Central memory CD4-positive, alpha-beta T cell (primary cell): ENCODE data around the gene PRKRIP1.
"Not testable (repeated sequence)": the region's sequence is repeated elsewhere in the genome, so short reads cannot be mapped to it uniquely, and the experiment has no call there.

ENCODE experiments used
- DNase-seq: peaks from one replicate; pipeline ENCODE4 v3.0.0; 2022

The PRKRIP1 gene

DNA sequence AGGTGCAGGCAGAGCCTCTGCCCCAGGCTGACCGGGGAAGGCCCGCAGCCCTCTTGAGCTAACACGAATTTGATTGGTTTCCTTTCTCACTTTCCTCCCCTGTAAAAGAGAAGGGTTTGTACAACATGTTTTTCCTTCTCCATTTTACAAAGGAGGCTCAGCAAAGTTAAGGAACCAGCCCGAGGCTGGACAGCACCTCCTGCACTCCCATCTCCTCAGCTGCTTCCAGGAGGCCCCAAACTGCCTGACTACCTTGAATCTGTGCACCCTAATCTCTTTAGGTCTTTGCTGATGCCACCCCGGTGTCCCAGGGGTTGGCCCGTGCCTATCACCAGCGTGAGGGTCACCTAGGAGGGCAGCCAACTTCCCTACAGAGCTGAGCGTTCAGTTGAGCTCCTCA, 64.3 kb downstream of the PRKRIP1 start:
- DNase-seq: no peak

DNA sequence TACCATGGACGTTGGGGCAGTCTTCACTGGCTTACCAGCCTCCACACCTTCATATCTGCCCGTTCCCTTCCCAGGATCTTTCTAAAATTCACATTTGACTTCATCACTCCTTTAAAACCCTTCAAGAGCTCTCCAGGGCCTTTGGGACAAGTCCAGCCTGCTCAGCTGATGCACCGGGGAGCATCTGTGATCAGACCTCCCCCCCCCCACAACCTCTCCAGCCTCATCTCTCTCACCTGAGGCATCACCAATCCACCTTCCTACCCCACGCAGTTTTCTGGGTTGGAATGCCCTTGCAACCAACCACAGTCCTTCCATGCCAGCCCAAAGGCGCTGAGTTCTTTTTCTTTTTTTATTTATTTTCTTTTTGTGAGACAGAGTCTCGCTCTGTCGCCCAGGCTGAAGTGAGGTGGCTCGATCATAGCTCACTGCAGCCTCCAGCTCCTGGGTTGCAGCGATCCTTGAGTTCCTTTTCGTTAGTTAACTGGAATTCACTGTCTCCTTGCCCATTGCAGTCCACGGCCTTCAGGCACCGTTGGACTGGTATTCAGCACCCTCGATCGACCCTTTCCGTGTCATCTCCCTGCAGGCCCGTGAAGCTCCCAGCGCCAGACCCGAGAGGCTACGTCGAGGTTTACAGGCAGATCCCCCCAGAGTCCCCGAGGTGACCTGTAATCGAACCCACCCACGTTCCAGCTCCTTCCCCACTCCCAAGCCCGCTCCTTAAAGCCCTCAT, 67.8 kb downstream of the PRKRIP1 start:
- DNase-seq: no peak

DNA sequence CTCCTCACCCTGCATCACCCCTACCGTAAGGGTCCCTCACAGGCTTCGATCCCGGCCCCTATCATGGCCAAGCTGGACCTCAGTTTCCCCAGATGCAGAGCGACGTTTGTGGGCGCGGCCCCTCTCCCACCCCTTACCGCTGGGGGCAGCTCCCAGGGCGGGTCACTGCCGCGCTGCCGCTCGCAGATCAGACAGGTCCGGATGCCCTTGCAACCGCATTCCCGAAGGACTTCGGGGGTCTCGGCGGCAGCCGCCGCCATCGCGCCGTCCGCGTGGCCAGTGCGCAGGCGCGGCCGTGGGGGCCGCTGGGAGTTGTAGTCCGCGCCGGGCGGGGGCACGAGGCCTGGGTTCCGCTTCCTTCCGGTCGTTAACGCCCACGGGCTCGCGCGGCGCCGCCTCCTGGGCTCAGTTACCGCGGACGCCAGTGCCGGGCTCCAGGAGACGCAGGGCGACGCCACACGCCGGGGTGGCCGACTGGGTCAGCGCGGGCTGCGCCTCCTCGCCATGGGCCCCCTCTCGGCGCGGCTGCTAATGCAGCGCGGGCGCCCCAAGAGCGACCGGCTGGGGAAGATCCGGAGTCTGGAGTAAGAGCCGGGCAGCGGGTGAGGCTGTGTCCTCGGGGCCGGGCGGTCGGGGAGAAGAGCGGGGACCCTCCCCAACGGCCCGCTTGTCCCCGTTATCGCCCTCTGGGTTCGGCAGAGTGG, 68.6 kb downstream of the PRKRIP1 start, which contains the start of the genes ALKBH4 and LRWD1:
ALKBH4 (minus strand) TSS at position 287 of the 704 bp plus-strand sequence; CDS start at position 260, 27 bp downstream.
LRWD1 (plus strand) TSS at position 408 of the 704 bp plus-strand sequence; CDS start at position 505, 97 bp downstream.
- DNase-seq: peak; percentile 89

DNA sequence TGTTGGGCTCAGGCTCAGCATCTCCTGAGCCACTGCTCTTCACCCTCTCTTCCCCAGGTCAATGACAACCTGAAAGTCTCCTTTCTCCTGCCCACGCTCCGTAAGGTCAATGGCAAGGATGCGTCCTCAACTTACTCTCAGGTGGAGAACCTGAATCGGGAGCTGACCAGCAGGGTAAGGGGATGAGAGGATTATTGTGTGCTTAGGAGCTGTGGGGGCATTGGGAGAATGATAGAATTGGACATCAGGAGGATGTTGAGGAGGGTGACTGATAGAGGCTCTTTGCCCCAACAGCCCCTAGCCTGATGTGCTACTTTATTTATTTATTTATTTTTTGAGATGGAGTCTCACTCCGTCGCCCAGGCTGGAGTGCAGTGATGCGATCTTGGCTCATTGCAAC, 69.9 kb downstream of the PRKRIP1 start:
- DNase-seq: no peak

DNA sequence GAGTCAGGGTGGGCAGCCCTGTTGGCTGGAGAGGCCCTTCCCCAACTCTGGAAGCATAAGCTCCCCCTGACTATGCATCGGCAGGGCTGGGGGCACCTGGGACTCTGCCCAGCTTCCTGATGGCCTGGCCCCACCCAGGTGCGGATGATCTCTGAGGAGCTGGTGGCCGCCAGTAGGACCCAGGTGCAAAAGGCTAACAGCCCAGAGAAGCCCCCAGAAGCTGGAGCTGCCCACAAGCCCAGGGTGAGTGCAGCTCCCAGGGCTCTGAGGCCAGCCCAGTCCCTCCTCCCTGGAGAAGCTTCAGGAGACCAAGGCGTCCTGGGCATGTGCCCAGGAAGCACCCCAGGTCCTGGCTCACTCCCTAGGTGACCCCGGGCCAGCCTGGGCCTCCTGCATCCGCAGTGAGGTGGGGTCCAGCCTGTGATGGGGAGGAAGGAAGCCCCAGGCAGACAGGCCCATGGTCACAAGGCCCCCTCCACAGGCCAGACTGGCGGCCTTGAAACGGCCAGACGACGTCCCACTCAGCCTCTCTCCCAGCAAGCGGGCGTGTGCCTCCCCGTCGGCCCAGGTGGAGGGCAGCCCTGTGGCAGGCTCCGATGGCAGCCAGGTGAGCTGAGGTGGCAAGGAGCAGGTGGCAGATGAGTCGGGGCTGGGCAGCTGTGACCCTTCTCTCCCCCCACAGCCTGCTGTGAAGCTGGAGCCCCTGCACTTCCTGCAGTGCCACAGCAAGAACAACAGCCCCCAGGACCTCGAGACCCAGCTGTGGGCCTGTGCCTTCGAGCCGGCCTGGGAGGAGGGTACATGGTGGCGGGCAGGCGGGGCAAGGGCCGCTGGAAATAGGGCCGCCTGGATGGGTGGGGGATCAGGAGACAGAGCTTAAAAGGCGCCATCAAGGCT, 71.7 kb downstream of the PRKRIP1 start:
- no peak for DNase-seq

DNA sequence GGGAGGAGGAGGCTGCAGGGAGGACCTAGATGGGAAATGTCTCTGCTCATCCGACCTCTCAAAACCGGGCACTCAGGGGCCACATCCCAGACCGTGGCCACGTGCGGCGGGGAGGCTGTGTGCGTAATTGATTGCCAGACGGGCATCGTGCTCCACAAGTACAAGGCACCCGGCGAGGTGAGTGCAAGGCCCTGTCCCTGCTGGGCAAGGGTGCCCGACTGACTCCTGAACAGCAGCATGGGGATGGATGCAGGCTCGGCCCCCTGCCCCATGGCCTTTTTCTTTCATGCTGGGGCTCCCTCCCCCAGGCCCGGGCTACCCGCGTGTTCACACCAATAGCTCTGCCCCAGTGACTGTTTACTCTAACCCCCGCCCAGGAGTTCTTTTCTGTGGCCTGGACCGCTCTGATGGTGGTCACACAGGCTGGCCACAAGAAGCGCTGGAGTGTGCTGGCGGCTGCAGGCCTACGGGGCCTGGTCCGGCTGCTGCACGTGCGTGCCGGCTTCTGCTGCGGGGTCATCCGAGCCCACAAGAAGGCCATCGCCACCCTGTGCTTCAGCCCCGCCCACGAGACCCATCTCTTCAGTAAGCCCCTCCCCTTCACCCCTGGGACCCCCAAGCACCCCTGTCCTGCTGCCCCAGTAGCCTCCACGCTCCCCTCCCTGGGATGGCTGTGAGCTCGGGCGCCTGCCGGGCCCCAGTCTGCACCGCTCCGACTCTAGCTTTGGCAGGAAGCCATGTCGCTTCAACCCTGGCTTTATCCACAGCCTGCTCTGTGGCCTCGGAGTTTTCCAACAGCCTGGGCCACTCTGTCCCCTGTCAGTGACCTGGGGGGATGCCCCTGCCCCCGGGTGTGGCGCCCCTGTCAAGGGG, 72.6 kb downstream of the PRKRIP1 start:
- no peak for DNase-seq

DNA sequence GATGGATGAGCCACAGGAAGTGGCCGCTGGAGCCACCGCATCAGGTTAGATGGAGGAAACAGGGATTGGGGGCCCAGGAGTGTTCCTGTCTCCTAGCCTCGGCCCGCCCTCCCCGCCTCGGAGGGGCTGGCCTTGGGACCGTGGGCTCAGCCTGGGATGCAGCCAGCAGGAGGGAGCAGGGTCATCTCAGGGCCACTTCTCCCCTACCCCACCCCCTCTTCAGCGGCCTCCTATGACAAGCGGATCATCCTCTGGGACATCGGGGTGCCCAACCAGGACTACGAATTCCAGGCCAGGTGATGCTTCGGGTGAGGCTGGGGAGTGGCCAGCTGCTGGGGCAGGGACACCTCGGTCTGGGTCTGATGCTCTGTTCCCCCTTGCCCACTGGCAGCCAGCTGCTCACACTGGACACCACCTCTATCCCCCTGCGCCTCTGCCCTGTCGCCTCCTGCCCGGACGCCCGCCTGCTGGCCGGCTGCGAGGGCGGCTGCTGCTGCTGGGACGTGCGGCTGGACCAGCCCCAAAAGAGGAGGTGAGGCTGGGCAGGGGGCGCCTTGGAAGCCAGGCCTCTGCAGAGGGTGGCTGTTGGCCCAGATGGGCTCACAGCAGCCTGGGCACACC, 73.3 kb downstream of the PRKRIP1 start:
- DNase-seq: no peak

DNA sequence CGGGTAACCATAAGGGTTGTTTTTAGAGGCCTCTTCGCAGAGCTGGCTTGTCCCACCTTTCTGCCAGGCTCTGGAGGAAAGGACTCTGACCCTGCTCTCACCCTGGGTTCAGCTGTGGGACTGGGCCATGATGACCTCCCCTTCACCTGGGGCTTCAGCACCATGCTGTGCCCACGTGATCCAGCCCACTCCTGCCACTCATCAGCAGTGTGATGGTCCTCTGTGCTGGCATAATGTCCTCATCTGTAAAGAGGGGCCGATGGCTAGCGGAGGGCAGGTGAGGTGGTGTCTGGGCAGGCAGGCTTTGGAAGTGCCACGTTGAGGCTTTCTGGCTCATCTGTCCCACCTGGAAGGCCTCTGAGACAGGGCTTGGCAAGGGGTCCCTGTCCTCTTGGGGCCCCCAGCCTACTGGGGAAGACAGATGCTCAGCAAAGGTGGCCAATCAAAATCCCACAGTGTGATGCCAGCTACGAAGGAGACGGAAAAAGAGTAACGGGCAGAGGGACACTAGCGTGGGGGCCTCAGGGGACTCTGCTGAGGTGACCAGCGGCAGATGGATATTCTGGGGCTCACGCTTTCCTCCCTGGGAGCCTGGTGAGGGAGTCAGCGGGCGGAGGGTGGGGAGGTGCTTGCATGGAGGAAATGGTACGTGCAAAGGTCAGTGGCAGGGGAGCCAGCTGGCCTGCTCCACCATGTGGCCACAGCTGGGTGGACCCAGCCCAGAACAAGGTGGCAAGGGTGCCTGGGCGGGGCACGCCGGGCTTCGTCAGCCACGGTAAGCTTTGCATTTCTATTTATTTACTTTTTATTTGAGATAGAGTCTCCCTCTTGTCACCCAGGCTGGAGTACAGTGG, 74.0 kb downstream of the PRKRIP1 start:
- no peak for DNase-seq

DNA sequence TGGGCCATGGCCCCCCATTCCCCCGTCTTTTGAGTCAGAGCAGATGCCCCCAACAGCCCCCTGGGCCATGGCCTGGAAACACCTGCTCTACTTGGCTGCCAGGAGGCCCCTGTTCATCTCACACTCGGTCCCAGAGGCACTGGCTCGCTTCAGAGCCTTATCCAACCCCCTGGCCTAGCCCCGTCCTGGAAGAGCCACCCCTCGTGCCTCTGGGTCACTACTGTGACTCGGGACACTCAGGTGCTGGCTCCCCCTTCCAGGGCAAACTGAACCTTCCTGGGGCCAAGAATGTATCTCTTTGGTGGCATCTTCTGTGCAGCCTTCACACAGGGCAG, 75.6 kb downstream of the PRKRIP1 start:
- no peak for DNase-seq

DNA sequence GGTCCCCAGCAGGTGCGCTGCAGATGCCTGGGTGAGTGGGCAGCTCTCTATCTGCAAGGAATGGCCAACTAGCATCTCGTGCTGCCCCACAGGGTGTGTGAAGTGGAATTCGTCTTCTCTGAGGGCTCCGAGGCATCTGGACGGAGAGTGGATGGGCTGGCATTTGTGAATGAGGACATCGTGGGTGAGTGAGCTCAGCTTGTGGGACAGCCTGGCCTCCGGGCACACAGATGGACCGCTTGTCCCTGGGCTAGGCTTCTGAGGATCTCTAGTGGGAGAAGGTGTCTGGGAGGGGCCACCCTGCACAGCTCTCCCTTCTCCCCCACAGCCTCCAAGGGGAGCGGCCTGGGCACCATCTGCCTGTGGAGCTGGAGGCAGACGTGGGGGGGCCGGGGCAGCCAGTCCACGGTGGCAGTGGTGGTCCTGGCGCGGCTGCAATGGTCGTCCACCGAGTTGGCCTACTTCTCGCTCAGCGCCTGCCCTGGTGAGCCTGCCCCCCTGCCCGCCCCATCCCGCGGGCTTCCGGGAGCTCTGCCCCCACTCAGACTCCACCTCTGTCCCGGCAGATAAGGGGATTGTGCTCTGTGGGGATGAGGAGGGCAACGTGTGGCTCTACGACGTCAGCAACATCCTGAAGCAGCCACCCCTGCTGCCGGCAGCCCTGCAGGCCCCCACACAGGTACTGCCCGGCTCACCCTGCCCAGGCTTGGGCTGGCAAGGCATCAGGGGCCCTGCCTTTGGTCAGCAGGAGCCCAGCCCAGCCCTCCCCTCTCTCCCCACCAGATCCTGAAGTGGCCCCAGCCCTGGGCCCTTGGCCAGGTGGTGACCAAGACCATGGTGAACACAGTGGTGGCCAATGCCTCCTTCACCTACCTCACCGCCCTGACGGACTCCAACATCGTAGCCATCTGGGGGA, 76.2 kb downstream of the PRKRIP1 start:
- no peak for DNase-seq

DNA sequence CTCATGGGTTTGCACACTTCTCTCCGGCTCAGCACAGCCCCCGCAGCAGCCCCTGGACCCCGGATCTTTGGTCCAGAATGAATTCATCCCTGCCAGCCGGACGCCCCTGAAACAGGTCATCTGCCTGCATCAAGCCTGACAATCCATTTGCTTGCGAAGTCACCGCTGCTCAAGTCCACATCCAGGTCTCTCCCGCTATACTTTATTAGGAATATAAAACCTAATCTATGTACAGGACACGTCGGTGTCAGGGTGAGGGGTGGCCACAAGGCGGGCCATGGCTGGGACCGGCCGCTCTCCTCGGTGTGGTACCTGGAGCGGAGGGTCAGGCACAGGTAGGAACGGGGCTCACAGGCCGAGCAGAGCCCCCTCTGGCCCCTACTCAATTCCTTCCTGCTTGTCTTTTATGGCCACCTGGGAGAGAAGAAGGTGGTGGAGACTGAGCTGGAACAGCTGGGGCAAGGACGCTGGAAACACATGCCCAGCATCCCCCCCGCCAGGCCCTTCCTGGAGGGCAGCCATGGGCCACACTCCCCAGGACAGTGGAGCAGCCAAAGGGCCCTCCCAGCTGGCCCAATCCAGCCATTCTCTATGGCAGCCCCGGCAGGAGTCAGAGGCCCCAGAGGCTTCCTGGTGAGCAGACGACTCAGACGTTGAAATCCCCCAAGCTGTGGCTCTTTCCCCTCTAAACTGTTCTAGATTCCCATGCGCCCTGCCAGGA, 77.3 kb downstream of the PRKRIP1 start:
- no peak for DNase-seq

DNA sequence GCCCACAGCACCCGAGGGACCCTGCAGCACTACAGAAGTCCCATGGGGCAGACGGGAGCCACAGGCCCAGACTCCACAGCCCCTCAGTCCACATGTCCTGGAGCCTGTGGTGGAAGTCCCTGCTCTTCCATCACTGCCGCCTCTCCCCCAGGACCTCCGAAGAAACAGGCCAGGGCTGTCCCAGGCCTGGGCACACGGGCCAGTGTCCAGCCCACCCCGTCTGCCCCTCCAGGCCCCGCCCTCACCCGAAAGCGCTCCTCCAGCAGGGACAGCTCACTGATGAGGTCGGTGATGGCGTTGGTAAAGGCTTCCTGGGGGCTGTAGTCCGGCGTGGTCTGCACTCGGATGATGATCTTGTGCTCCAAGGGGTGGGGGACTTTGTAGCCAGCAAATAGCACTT, 78.0 kb downstream of the PRKRIP1 start:
- not testable (repeated sequence) for DNase-seq

DNA sequence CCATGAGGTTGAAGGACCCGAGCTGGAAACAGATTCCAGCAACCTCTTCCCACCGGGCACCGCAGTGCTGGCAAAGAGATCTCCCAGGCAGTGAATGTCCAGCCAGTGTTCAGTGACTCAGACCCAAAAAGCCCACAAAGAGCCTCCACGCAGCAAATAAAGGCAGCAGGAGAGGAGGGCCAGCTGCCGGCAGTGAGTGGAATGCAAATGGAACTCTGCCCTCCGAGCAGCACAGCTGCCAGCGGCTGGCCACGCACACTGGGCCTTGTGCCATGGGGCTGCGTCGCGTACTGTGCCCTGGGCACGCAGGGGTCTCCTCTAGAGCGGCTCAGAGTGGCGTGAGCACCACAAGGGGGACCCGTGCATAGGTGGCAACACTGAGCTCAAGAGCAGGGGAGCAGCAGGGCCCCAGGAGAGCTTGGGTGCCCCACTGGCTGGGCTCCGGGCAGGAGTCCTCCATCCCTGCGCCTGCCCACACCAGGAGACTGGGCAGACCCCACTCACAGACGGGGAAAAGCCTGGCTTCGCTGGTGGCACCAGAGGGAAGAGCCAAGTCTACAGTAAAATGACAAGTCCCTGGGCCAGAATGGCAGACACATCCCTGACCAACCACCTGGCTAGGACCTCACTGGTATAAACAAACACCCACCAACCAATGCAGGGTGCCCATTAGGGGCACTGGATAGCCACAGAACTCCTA, 78.7 kb downstream of the PRKRIP1 start:
- not testable (repeated sequence) for DNase-seq
